Lower lobe of right lung (tissue), 2 donors: ENCODE data around the gene NBAS. TPM values are rescaled to one million over a fixed set of nuclear protein-coding genes. Genes with fewer than 3 reads are reported as not detected.

Experiments used
- ATAC-seq, 2 donors: fragments of 200-7000 bp; cut with Tn5 transposase; one replicate each; pipeline ENCODE4 v1.9.1; 2020 to 2022; ENCODE audit warnings: mild to moderate bottlenecking in 2 of 2, moderate library complexity in 2 of 2
- DNase-seq: peaks from one replicate; pipeline ENCODE4 v3.0.0-alpha.2; 2020
- H3K27ac ChIP-seq: fragments of 200-600 bp; one replicate; pipeline ENCODE4 v1.8.0; 2022
- H3K27me3 ChIP-seq: fragments of 200-600 bp; one replicate; pipeline ENCODE4 v1.8.0; 2022; ENCODE audit warnings: low read depth
- H3K36me3 ChIP-seq: fragments of 200-600 bp; one replicate; pipeline ENCODE4 v1.8.0; 2022; ENCODE audit warnings: mild to moderate bottlenecking
- H3K4me1 ChIP-seq: fragments of 200-600 bp; one replicate; pipeline ENCODE4 v1.8.0; 2022
- H3K4me3 ChIP-seq: fragments of 200-600 bp; one replicate; pipeline ENCODE4 v1.8.0; 2022; ENCODE audit warnings: mild to moderate bottlenecking
- H3K9me3 ChIP-seq: fragments of 200-600 bp; one replicate; pipeline ENCODE4 v1.8.0; 2022
- CTCF ChIP-seq: fragments of 200-600 bp; IDR thresholded peaks from one replicate; pipeline ENCODE4 v1.8.0; 2022; ENCODE audit warnings: antibody characterized with exemption, mild to moderate bottlenecking
- intact Hi-C: fragments of 100-400 bp; cut with DNase I; formaldehyde crosslinking; loops from one replicate; pipeline ENCODE4 v1.11.0; 2022
- total RNA-seq: library from RNA; stranded (reverse); fragmentation: NEBNext Ultra II Directional; extraction: Animal tissue kit (Norgen Biotek cat#: 25700); gene quantifications from one replicate; pipeline ENCODE4 v1.2.1, GENCODE V29; 2021
- donor health status: DM: no; HTN: yes; CAD: no; lungs with severe emphysema.

NBAS gene
- total RNA-seq, 1 donor from 2014 or later = 42.4 TPM

GRCh38 chr2:15391751-15392150, 169.4 kb downstream of the NBAS start:
- TF ChIP-seq CTCF = no peak
- no peaks in the 10 kb centered on the region for H3K27me3 ChIP-seq
- H3K4me3 ChIP-seq = no peak overlapping the region
- H3K9me3 ChIP-seq = no peaks in the 10 kb centered on the region
- H3K4me1 ChIP-seq = no peaks in the 10 kb centered on the region
- ATAC-seq = no peak
- intact Hi-C loops = no loop called here
- peaks cover 32% of the 10 kb centered on the region for H3K36me3 ChIP-seq
- H3K27ac ChIP-seq = no peak overlapping the region
- DNase-seq = no peak

- intact Hi-C loops = no loop called here
- no peaks in the 10 kb centered on the region for H3K4me1 ChIP-seq
- ATAC-seq (no peak), DNase-seq (no peak)
- H3K27me3 ChIP-seq = no peaks in the 10 kb centered on the region
- H3K36me3 ChIP-seq = peaks cover 26% of the 10 kb centered on the region
- H3K27ac ChIP-seq = no peak overlapping the region
- H3K4me3 ChIP-seq = no peak overlapping the region
- H3K9me3 ChIP-seq = no peaks in the 10 kb centered on the region
- TF ChIP-seq CTCF = no peak
Measured at GRCh38 chr2:15389895-15390294, 171.2 kb downstream of the NBAS start.

GRCh38 chr2:15389326-15389700, 171.8 kb downstream of the NBAS start:
- Histone ChIP-seq H3K36me3 (peaks cover 26% of the 10 kb centered on the region), H3K9me3 (no peaks in the 10 kb centered on the region), H3K4me3 (no peak overlapping the region), H3K4me1 (no peaks in the 10 kb centered on the region), H3K27ac (no peak overlapping the region), H3K27me3 (no peaks in the 10 kb centered on the region)
- DNase-seq (no peak), ATAC-seq (no peak)
- intact Hi-C loops = no loop called here
- no peak for TF ChIP-seq CTCF

- Histone ChIP-seq H3K9me3 (no peaks in the 10 kb centered on the region), H3K4me1 (no peaks in the 10 kb centered on the region), H3K4me3 (no peak overlapping the region), H3K27ac (no peak overlapping the region), H3K27me3 (no peaks in the 10 kb centered on the region), H3K36me3 (peaks cover 22% of the 10 kb centered on the region)
- intact Hi-C loops = no loop called here
- no peak for ATAC-seq
- no peak for TF ChIP-seq CTCF
- DNase-seq = no peak
Measured at GRCh38 chr2:15388406-15389325, 172.5 kb downstream of the NBAS start.

- Histone ChIP-seq H3K4me3 (no peak overlapping the region), H3K4me1 (no peaks in the 10 kb centered on the region), H3K27me3 (no peaks in the 10 kb centered on the region), H3K9me3 (no peaks in the 10 kb centered on the region), H3K36me3 (peaks cover 21% of the 10 kb centered on the region), H3K27ac (no peak overlapping the region)
- DNase-seq = no peak
- no peak for TF ChIP-seq CTCF
- no peak for ATAC-seq
- intact Hi-C loops = no loop called here
Measured at GRCh38 chr2:15385184-15385583, 175.9 kb downstream of the NBAS start.
